ENCODE measurements around the gene PRKAR2A.

PRKAR2A gene

DNA sequence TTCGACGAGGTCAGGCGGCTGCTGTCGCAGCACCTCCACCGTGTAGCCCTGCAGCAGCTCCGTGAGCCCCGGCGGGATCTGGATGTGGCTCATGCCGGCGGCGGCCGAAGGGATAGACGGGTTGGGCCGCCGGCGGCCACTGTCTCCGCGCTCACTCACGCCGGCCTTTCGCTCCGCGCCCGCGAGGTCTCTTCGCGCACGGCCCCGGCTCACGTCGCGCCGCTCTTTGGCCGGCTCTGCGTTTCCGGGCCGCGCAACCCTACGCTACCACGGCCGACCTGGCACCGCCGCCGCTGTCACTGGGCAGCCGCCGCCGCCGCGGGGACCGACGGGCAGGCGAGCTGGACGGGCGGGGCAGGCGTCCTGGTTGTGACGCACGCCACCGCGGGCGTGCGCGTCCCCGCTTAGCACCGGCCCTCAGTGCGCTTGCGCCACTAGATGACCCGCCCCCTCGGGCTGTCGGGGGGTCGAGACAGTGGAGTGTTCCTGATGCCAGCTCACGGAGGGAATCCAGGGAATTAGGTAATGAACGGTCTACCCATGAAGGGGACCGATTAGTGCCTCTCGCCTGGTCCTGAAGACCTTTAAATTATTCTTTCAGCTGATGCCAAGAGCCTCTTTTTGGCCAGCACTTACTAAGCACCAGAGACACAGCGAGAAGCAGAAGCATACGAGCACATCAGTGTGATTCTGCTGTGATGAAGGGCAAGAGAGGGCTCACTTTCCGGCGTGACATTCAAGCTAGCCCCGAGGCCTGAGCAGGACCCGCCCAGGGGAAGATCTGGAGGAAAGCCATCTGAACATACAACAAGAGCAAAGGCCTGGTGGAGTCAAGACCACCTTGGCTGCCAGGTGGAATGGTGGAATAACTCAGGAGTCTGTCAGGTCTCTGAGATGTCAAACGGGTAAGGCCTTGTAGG is at the start of gene PRKAR2A:
Gene PRKAR2A, minus strand, starts transcription at position 371 of the 920 bp plus-strand sequence. Its CDS starts 278 bp downstream, at position 93.
- TF ChIP-seq POLR2A (IDR thresholded peaks at IDR 0.05; ENCODE audit: extremely low read depth, insufficient read length), result no peak
- TF ChIP-seq CTCF (IDR thresholded peaks at IDR 0.05; ENCODE audit: low read depth, low read length), result no peak
- TF ChIP-seq MYC (IDR thresholded peaks at IDR 0.05; ENCODE audit: low read depth, low read length), result no peak
- TF ChIP-seq, protein P1, sequence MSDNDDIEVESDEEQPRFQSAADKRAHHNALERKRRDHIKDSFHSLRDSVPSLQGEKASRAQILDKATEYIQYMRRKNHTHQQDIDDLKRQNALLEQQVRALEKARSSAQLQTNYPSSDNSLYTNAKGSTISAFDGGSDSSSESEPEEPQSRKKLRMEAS (IDR thresholded peaks at IDR 0.05; ENCODE audit: low read depth, low read length), result no peak

GRCh38 chr3:48896936-48897335 is 49.3 kb upstream of the PRKAR2A start:
- no peak overlapping the region for H3K4me3 ChIP-seq (ENCODE audit: low read depth, low read length)
- DNase-seq (ENCODE audit: low read depth), result peak; percentile 21
- no peak for TF ChIP-seq POLR2A (IDR thresholded peaks at IDR 0.05; ENCODE audit: extremely low read depth, insufficient read length)
- TF ChIP-seq, protein P1 (IDR thresholded peaks at IDR 0.05; ENCODE audit: low read depth, low read length), result no peak
- no peak for TF ChIP-seq MYC (IDR thresholded peaks at IDR 0.05; ENCODE audit: low read depth, low read length)
- TF ChIP-seq CTCF (IDR thresholded peaks at IDR 0.05; ENCODE audit: low read depth, low read length), result no peak

More for the DNA sequence above, at the start of gene PRKAR2A:
- H3K4me3 ChIP-seq (ENCODE audit: low read depth, low read length), result peak within 1 kb of the TSS; percentile 69
- DNase-seq (ENCODE audit: low read depth), result peak; percentile 90

GRCh38 chr3:48894516-48894915 is 46.8 kb upstream of the PRKAR2A start:
- no peak for DNase-seq (ENCODE audit: low read depth)
- no peak for TF ChIP-seq CTCF (IDR thresholded peaks at IDR 0.05; ENCODE audit: low read depth, low read length)
- TF ChIP-seq POLR2A (IDR thresholded peaks at IDR 0.05; ENCODE audit: extremely low read depth, insufficient read length), result no peak
- no peak for TF ChIP-seq MYC (IDR thresholded peaks at IDR 0.05; ENCODE audit: low read depth, low read length)
- TF ChIP-seq, protein P1 (IDR thresholded peaks at IDR 0.05; ENCODE audit: low read depth, low read length), result no peak

GRCh38 chr3:48891606-48892005 is 43.9 kb upstream of the PRKAR2A start:
- no peak for TF ChIP-seq MYC (IDR thresholded peaks at IDR 0.05; ENCODE audit: low read depth, low read length)
- TF ChIP-seq, protein P1 (IDR thresholded peaks at IDR 0.05; ENCODE audit: low read depth, low read length), result no peak
- no peak for TF ChIP-seq POLR2A (IDR thresholded peaks at IDR 0.05; ENCODE audit: extremely low read depth, insufficient read length)
- no peak for TF ChIP-seq CTCF (IDR thresholded peaks at IDR 0.05; ENCODE audit: low read depth, low read length)
- H3K4me3 ChIP-seq (ENCODE audit: low read depth, low read length), result no peak overlapping the region
- DNase-seq (ENCODE audit: low read depth), result no peak

More at GRCh38 chr3:48894516-48894915, 46.8 kb upstream of the PRKAR2A start:
- no peak overlapping the region for H3K4me3 ChIP-seq (ENCODE audit: low read depth, low read length)

DNA sequence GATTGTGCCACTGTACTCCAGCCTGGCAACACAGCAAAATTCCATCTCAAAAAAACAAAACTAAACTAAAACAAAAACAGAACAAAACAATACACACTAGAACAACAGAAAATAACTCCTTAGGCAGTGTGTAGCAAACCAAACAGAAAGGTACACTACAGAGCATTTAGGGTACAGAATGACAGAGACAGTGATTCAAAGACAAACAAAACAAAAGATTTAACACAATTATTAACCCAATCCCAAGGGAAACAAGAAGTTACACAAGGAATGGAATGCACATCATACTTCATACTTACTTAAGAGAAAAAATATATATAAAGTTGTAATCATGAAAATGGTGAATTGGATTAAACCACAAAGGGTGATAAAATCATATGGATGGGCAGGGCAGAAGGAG is 38.1 kb upstream of the PRKAR2A start:
- no peak overlapping the region for H3K4me3 ChIP-seq (ENCODE audit: low read depth, low read length)
- DNase-seq (ENCODE audit: low read depth), result no peak
- no peak for TF ChIP-seq POLR2A (IDR thresholded peaks at IDR 0.05; ENCODE audit: extremely low read depth, insufficient read length)
- TF ChIP-seq, protein P1 (IDR thresholded peaks at IDR 0.05; ENCODE audit: low read depth, low read length), result no peak
- TF ChIP-seq CTCF (IDR thresholded peaks at IDR 0.05; ENCODE audit: low read depth, low read length), result no peak
- TF ChIP-seq MYC (IDR thresholded peaks at IDR 0.05; ENCODE audit: low read depth, low read length), result no peak
